Common myeloid progenitor, CD34-positive (primary cell): Measurements from ENCODE around the gene PPP1R3D.

Experiments used
- CTCF ChIA-PET: fragments of 350-600 bp; sonication (Branson Sonifier 250); formaldehyde crosslinking; loops from one replicate; lab custom pipeline; 2021; ENCODE audit warnings: antibody characterized with exemption; lab: Charles Lee
- POLR2A ChIA-PET: fragments of 350-600 bp; sonication (Branson Sonifier 250); formaldehyde crosslinking; loops from one replicate; lab custom pipeline; 2021; ENCODE audit warnings: antibody characterized with exemption; lab: Charles Lee
- DNase-seq, 3 donors: peaks; one replicate each; pipeline versions ENCODE4 v3.0.0 to v3.0.0-alpha.2; 2013
- H3K27ac ChIP-seq, 2 experiments: 1 replicate in 1 of 2; 2 replicates in 1 of 2; pipeline ENCODE4 v1.7.0; 2013; ENCODE audit warnings: inconsistent platforms in 2 of 2, low read length in 2 of 2, mild to moderate bottlenecking in 2 of 2, low read depth in 1 of 2, moderate library complexity in 1 of 2; ENCODE audit not compliant: severe bottlenecking in 2 of 2, insufficient read depth in 1 of 2, poor library complexity in 1 of 2
- H3K27me3 ChIP-seq, 5 experiments: replicated peaks in 2 of 5; 1 replicate in 3 of 5; 2 replicates in 2 of 5; pipeline versions ENCODE4 v1.6.1 to v1.7.0; 2013; ENCODE audit warnings: low read length in 4 of 5, mild to moderate bottlenecking in 2 of 5, moderate library complexity in 2 of 5, inconsistent platforms in 1 of 5; ENCODE audit not compliant: insufficient read depth in 5 of 5, control insufficient read depth in 4 of 5
- H3K36me3 ChIP-seq, 4 experiments: 1 replicate in 2 of 4; 2 replicates in 2 of 4; pipeline versions ENCODE4 v1.6.1 to v1.7.0; 2013; ENCODE audit warnings: low read length in 3 of 4, control low read depth in 1 of 4, mild to moderate bottlenecking in 1 of 4; ENCODE audit not compliant: control insufficient read depth in 4 of 4, insufficient read depth in 4 of 4
- H3K4me1 ChIP-seq, 4 experiments: 1 replicate in 3 of 4; 2 replicates in 1 of 4; pipeline versions ENCODE4 v1.6.1 to v1.7.1; 2013; ENCODE audit warnings: low read length in 3 of 4, mild to moderate bottlenecking in 3 of 4, control low read depth in 1 of 4, inconsistent platforms in 1 of 4, moderate library complexity in 1 of 4; ENCODE audit not compliant: control insufficient read depth in 4 of 4, insufficient read depth in 4 of 4; ENCODE audit errors: control extremely low read depth in 1 of 4
- H3K4me3 ChIP-seq, 7 experiments: 1 replicate in 4 of 7; 2 replicates in 3 of 7; pipeline versions ENCODE4 v1.5.1 to v1.7.0; 2013; ENCODE audit warnings: mild to moderate bottlenecking in 7 of 7, low read length in 6 of 7, moderate library complexity in 6 of 7, inconsistent platforms in 2 of 7, low read depth in 2 of 7, control low read depth in 1 of 7; ENCODE audit not compliant: insufficient read depth in 4 of 7, control insufficient read depth in 1 of 7; ENCODE audit errors: extremely low read depth in 1 of 7
- H3K9me3 ChIP-seq, 5 experiments: 1 replicate in 4 of 5; 2 replicates in 1 of 5; pipeline versions ENCODE4 v1.6.1 to v1.7.1; 2013; ENCODE audit warnings: low read length in 4 of 5, mild to moderate bottlenecking in 2 of 5, inconsistent platforms in 1 of 5, low read depth in 1 of 5, moderate library complexity in 1 of 5; ENCODE audit not compliant: control insufficient read depth in 4 of 5, insufficient read depth in 2 of 5; ENCODE audit errors: control extremely low read depth in 1 of 5
- WGBS: methylation state at CpG from one replicate; pipeline ENCODE4 v1.1.5; 2013; ENCODE audit not compliant: insufficient coverage; 5-methylcytosine and 5-hydroxymethylcytosine counted together

PPP1R3D gene

DNA sequence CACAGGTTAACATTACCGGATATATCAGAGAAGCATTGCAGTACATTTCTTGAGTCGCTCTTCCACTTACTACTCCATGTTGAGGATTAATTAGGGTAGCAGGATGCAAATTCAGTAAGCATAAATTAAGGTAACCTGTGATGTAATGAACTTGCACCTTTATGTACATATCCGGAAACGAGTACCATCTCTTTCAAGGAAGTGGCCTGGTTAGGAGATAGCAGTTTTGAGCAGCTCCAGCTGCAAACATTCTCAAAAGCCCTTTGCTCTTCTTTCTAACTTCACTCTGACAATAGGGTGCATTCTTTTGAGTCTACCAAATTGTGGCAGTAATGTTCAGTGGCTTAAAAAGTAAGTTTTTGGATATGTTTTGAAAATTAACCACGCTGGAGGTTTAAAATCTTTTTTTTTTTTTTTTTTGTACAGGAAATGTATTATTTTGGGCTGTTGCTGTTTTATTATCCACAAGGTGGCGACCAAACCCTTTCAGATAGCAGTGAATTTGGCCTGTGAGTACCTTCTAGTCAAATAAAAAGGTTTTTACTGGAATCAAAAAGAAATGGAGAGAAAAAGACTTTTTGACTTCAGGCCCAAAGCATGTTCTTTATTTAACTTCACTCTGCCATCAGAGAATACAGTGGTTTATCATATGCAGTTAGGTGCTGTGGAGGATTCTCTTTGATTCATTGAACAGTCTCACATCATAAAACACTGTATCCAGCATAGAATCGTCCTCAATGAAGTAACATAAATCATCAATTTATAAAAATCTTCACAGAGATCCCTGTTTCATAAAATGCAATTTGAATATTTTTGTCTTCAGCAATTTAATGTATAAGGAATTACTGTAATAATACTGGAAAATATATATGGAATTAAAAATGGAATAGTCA is 9.0 kb upstream of the PPP1R3D start:
- H3K27ac ChIP-seq: no peak overlapping the region
- DNase-seq: peak; percentile 69 to 88 (median 85)
- ChIA-PET POLR2A (interaction anchor here (1.3 kb wide), 1 partner anchor 9 kb away, joined by 3 read pairs; the partner anchor contains the start of genes FAM217B and PPP1R3D), CTCF (interaction anchor here (1.0 to 4.6 kb wide), 9 partner anchors 9 to 108 kb away, joined by 3 to 20 read pairs (median 4); partner anchors contain the start of genes CDH26, FAM217B and PPP1R3D)
- peak overlapping the region in 3 of 7 experiments; percentile 23 to 54 (median 53) for H3K4me3 ChIP-seq
- no peaks in the 10 kb centered on the region for H3K27me3 ChIP-seq
- 13% methylated on average over 4 of the region's 7 CpGs for WGBS
- H3K36me3 ChIP-seq: peaks cover 2 to 12% (median 10%) of the 10 kb centered on the region in 4 experiments
- peaks cover 9 to 27% (median 16%) of the 10 kb centered on the region in 4 experiments for H3K4me1 ChIP-seq
- H3K9me3 ChIP-seq: no peaks in the 10 kb centered on the region

DNA sequence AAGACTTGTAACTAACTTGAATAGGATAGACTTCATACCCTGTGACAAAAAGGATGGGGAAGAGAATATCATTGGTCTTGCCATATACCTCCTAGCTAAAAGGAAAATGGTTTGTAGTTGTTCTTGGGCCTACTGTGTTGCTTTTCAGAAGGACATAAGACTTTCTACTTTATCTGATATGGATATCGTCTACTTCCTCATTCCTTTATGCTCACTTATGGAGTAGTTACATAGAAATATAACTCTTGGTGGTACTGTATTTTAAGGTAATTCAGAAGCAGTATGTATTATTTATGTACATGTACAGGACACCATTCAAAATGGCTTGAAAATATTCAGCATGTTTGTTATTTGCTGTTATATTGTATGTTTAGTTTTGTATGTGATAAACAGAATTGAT is 8.1 kb upstream of the PPP1R3D start:
- DNase-seq: peak in 2 of 3 donors; percentile 29 to 49
- WGBS: no CpG with 5 or more reads among the region's 1 CpG
- ChIA-PET CTCF (interaction anchor here (1.1 to 4.6 kb wide), 4 partner anchors 8 to 109 kb away, joined by 4 to 20 read pairs (median 6); partner anchors contain the start of genes CDH26, FAM217B and PPP1R3D), POLR2A (interaction anchor here (1.3 kb wide), 1 partner anchor 9 kb away, joined by 3 read pairs; the partner anchor contains the start of genes FAM217B and PPP1R3D)
- H3K4me1 ChIP-seq: peaks cover 9 to 27% (median 16%) of the 10 kb centered on the region in 4 experiments
- H3K4me3 ChIP-seq: no peak overlapping the region
- H3K36me3 ChIP-seq: peaks cover 2 to 16% (median 15%) of the 10 kb centered on the region in 4 experiments
- H3K27ac ChIP-seq: no peak overlapping the region
- no peaks in the 10 kb centered on the region for H3K9me3 ChIP-seq
- H3K27me3 ChIP-seq: no peaks in the 10 kb centered on the region

GRCh38 chr20:59947376-59947775 is 7.3 kb upstream of the PPP1R3D start:
- H3K4me3 ChIP-seq: no peak overlapping the region
- H3K27ac ChIP-seq: no peak overlapping the region
- 97% methylated on average over 7 of the region's 8 CpGs for WGBS
- H3K4me1 ChIP-seq: peaks cover 9 to 27% (median 16%) of the 10 kb centered on the region in 4 experiments
- peaks cover 2 to 22% (median 15%) of the 10 kb centered on the region in 4 experiments for H3K36me3 ChIP-seq
- POLR2A ChIA-PET: no interaction called here
- no peak for DNase-seq
- CTCF ChIA-PET: interaction anchor here (0.8 to 4.6 kb wide), 8 partner anchors 7 to 263 kb away, joined by 3 to 22 read pairs (median 6); partner anchors contain the start of genes CDH26, FAM217B, PPP1R3D and SYCP2
- no peaks in the 10 kb centered on the region for H3K9me3 ChIP-seq
- H3K27me3 ChIP-seq: no peaks in the 10 kb centered on the region

GRCh38 chr20:59945731-59946130 is 5.6 kb upstream of the PPP1R3D start:
- peaks cover 2 to 22% (median 15%) of the 10 kb centered on the region in 4 experiments for H3K36me3 ChIP-seq
- no peak overlapping the region for H3K27ac ChIP-seq
- no peaks in the 10 kb centered on the region for H3K27me3 ChIP-seq
- ChIA-PET CTCF (interaction anchor here (1.7 to 4.4 kb wide), 3 partner anchors 9 to 265 kb away, joined by 5 to 22 read pairs (median 6); partner anchors contain the start of gene SYCP2), POLR2A (interaction anchor here (0.7 kb wide), 1 partner anchor 107 kb away, joined by 3 read pairs; no protein-coding TSS in a partner anchor)
- no peaks in the 10 kb centered on the region for H3K9me3 ChIP-seq
- no peak overlapping the region for H3K4me3 ChIP-seq
- WGBS: 100% methylated on average over 1 of the region's 2 CpGs
- no peak for DNase-seq
- peaks cover 14 to 40% (median 26%) of the 10 kb centered on the region in 4 experiments for H3K4me1 ChIP-seq

GRCh38 chr20:59945175-59945574 is 5.1 kb upstream of the PPP1R3D start:
- H3K4me1 ChIP-seq: peaks cover 14 to 45% (median 28%) of the 10 kb centered on the region in 4 experiments
- peaks cover 2 to 22% (median 15%) of the 10 kb centered on the region in 4 experiments for H3K36me3 ChIP-seq
- ChIA-PET POLR2A (interaction anchor here (0.7 kb wide), 1 partner anchor 108 kb away, joined by 3 read pairs; no protein-coding TSS in a partner anchor), CTCF (interaction anchor here (1.2 to 4.4 kb wide), 3 partner anchors 10 to 266 kb away, joined by 3 to 22 read pairs (median 7); partner anchors contain the start of gene SYCP2)
- no peak overlapping the region for H3K27ac ChIP-seq
- no peaks in the 10 kb centered on the region for H3K27me3 ChIP-seq
- WGBS: 80% methylated on average over 1 of the region's 3 CpGs
- no peaks in the 10 kb centered on the region for H3K9me3 ChIP-seq
- DNase-seq: no peak
- H3K4me3 ChIP-seq: no peak overlapping the region

DNA sequence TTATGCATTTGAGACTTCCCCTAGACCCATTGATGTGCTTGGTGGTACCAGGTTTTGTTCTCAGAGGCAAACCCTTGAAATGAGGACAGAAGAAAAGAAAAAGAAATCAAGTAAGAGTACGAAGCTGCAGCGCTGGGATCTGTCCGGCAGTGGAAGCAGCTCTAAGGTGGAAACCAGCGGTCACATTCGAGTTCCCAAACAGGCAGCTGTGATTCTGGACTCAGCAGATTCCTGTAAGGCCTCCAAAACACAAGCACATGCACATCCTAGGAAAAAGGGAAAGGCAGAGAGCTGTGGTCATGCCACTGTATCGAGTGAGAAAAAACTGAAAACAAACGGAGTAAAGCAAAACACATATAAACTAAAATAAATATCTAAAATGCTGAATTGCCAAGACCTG is 4.6 kb upstream of the PPP1R3D start:
- Histone ChIP-seq H3K27ac (no peak overlapping the region), H3K4me3 (no peak overlapping the region), H3K4me1 (peaks cover 15 to 45% (median 28%) of the 10 kb centered on the region in 4 experiments), H3K27me3 (no peaks in the 10 kb centered on the region), H3K36me3 (peaks cover 2 to 22% (median 15%) of the 10 kb centered on the region in 4 experiments), H3K9me3 (no peaks in the 10 kb centered on the region)
- CTCF ChIA-PET: interaction anchor here (1.2 to 4.4 kb wide), 3 partner anchors 10 to 267 kb away, joined by 3 to 22 read pairs (median 7); partner anchors contain the start of gene SYCP2
- 100% methylated on average over 5 of the region's 7 CpGs for WGBS
- DNase-seq: no peak
- POLR2A ChIA-PET: no interaction called here
